Left forelimb (tissue), 1 donor: ENCODE measurements around the gene KLF3.

Experiments used
- DNase-seq: peaks from one replicate; pipeline ENCODE4 v3.0.0-alpha.2; 2018; ENCODE audit warnings: low spot score

Gene KLF3

GRCh38 chr4:38674258-38675144 lies 10.5 kb downstream of the KLF3 start:
- no peak for DNase-seq

DNA sequence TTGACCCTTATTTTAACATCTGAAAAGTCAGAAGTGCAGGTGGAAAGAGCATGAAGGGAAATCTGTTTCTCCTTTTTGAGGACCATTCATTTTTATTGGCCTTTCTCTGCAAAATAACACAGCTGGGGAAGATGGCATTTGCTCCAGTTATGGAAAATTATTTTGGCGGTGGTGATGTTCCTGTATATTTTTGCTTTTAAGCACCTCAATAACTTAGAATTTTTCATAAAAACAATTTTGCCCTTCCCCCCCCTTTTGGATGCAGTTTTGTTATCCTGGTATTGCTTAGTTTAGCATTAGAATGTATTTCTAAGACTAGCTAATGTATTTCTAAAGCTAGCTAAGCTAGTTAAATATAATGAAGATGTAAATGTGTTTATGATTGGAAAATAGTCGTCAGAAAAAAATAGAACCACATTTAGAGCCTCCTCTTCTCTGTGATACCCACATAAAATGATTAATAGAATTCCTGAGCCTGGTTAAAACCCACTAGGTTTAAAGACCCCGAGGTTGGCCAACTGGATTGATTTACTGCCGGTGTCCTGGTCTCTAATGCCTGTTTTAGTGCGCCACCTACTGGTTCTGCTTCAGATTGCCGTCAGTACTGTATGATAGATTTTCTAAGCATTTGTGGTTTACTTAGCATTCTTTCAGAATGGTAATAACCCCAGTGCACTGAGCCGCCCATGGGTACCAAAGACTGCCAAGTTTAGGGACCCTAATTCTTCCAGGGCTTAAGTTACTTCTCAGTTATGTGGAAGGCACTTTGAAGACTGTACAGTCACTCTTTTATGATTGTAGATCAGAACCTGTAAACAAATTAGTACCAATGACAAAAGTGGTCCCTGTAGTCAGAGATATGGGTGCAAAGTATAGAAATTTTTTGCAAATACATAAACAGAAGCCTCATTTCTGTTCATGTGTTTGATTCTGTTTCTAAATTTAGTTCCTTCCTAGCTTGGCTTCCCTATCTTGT lies 11.4 kb downstream of the KLF3 start:
- no peak for DNase-seq

- no peak for DNase-seq
These were observed 13.0 kb downstream of the KLF3 start for GRCh38 chr4:38676986-38677385.

DNA sequence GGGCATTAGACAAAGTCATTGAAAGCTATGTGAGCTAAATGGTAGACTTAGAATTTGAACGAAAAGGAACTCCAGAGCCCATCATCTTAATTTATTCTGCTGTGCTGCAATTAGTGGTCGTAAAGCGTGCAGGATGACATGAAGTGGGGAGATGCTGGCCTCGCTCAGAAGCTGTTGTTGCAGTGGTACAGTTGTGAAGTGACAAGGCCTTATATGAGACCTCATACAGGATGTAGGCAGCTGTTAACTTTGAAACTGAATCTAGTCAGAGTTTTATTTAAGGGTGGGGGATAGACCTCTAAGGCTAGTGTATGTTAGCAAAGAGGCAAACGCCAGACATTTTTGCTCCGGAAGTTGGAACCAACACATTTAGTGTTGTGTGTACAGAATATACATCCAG lies 13.4 kb downstream of the KLF3 start:
- DNase-seq: no peak

DNA sequence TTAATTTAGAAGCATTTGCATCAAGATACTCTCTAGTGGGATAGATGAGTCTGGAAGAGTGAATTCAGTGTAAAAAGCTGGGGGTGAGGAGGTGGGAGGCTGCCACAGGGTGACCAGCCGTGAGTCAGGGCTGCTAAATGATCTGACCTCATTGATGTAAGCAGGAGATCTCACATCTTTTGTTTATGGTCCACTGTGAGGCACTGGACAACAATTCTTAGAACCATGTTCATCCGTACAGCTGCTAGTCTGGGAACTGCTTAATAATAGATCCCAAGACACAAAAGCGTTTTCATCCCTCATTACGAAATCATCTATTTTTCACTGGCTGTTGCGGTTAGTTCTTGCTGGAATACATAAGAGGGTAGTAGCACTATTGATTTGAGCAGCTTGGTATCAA lies 14.1 kb downstream of the KLF3 start:
- no peak for DNase-seq

- no peak for DNase-seq
These were observed 15.9 kb downstream of the KLF3 start for GRCh38 chr4:38679921-38680320.

- peak; percentile 76 for DNase-seq
These were observed 17.4 kb downstream of the KLF3 start for GRCh38 chr4:38681281-38681991.

- DNase-seq: no peak
These were observed 18.3 kb downstream of the KLF3 start for GRCh38 chr4:38682336-38682735.

DNA sequence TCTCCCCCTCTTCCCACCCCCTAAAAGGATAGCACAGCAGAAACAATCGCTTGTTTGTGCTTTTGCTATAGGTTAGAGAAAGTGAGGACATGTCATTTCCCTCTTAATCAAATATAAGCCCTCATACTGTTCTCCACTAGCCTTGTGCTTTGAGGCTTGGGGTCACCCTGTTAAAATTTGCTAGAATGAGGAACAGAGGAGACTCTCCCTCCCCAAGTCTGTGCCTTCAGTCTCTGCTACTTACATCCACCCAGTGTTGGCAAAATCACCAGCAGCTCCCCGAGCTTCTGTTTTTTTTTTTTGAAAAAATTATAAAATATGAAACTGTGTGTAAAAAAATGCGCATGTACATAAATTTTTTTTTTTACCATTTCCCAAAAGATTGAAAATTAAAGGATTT lies 19.3 kb downstream of the KLF3 start:
- no peak for DNase-seq

- no peak for DNase-seq
These were observed 20.3 kb downstream of the KLF3 start for GRCh38 chr4:38684271-38684670.

GRCh38 chr4:38684951-38685844 lies 21.2 kb downstream of the KLF3 start:
- no peak for DNase-seq

DNA sequence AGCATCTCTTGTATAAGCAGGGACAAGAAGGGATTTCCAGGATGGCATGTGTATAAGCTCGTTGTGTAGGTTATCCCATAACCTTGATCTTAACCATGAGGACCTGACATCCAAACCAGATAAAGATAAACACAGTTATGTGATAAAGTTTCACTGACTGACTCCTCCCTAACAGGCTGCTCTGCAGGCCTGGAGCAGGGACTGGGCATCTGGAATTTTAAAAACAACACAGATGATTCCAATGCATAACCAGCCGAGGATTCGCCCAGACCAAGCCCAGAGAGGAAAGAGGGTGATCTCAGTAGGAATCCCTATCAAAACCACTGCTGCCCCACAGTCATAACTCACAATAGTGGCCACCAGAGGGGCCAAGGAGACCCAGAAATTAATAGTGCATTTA lies 22.7 kb downstream of the KLF3 start:
- DNase-seq: no peak

DNA sequence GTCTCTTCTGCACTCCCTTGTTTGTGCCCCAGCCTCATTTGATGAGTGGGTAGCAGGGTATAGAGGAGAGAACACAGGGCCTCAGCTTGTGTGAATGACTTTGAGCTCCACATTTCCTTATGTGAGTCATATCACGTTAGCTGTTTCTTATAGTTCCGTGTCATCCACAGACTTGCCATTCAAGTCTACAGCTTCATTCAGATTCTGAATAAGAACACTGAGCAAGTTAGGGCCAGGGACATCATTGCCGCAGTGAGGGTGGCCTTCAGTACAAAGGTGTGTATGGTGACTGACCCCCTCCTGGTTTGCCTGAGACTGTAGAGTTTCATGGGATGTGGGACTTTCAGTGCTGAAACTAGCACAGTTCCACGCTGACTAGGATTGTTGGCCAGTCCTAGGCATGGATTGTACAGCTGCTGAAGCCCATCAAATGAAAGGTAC lies 23.6 kb downstream of the KLF3 start:
- no peak for DNase-seq

DNA sequence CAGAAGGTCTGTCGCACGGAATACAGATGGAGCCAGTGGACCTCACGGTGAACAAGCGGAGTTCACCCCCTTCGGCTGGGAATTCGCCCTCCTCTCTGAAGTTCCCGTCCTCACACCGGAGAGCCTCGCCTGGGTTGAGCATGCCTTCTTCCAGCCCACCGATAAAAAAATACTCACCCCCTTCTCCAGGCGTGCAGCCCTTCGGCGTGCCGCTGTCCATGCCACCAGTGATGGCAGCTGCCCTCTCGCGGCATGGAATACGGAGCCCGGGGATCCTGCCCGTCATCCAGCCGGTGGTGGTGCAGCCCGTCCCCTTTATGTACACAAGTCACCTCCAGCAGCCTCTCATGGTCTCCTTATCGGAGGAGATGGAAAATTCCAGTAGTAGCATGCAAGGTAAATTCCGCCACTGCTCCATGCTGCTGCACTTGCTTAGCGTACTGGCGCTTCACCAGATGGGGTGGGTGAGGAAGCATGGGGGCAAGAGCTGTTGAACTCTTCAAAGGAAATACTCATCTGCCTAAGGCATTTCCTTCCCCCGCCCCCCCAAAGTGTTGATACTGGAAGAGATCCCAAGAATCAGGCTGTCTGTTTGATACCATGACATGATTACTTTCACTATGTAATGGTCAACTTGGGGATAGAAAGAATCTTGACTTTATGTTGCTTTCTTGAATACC lies 24.8 kb downstream of the KLF3 start:
- DNase-seq: no peak

- no peak for DNase-seq
These were observed 27.4 kb downstream of the KLF3 start for GRCh38 chr4:38691251-38692008.

- DNase-seq: no peak
These were observed 28.4 kb downstream of the KLF3 start for GRCh38 chr4:38692421-38692820.

GRCh38 chr4:38693569-38693968 lies 29.6 kb downstream of the KLF3 start:
- DNase-seq: no peak

DNA sequence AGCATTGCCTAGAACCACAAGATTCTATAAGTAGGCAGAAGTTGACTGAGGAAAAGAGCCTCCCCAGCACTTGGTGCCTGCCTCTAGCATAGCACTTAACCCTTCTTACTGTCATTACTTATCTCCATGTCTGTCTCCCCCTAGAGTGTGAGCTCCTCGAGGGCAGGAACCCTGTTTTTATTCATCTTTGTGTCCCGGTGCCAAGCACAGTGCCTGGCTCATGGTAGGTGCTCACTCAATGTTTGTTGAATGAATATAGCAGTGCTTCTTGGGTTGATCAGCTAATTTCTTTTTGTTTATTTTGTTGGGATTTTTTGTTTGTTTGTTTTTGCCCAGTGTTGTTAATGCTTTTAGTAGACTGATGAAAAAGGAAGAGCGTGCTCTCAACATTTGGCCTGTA lies 30.3 kb downstream of the KLF3 start:
- no peak for DNase-seq

- DNase-seq: no peak
These were observed 31.8 kb downstream of the KLF3 start for GRCh38 chr4:38695809-38696208.

GRCh38 chr4:38696697-38697096 lies 32.7 kb downstream of the KLF3 start:
- no peak for DNase-seq
